COR-L47 (cell line): ENCODE results near the gene TRAF3.
"Not testable (repeated sequence)": the region's sequence is repeated elsewhere in the genome, so short reads cannot be mapped to it uniquely, and the experiment has no call there.

Experiments
- DNase-seq: peaks from one replicate; lab custom pipeline; 2025; lab: John Stamatoyannopoulos, UW

The TRAF3 gene

GRCh38 chr14:102866982-102867761, 89.9 kb downstream of the TRAF3 start:
- DNase-seq, result no peak

GRCh38 chr14:102867826-102868580, 90.8 kb downstream of the TRAF3 start:
- DNase-seq, result no peak

- no peak for DNase-seq
These were observed 91.8 kb downstream of the TRAF3 start for GRCh38 chr14:102868956-102869547.

GRCh38 chr14:102870246-102870645, 93.0 kb downstream of the TRAF3 start:
- DNase-seq, result no peak

GRCh38 chr14:102870994-102871831, 94.0 kb downstream of the TRAF3 start:
- DNase-seq, result no peak

- no peak for DNase-seq
These were observed 94.8 kb downstream of the TRAF3 start for GRCh38 chr14:102872020-102872419.

GRCh38 chr14:102873131-102873530, 95.9 kb downstream of the TRAF3 start:
- no peak for DNase-seq

GRCh38 chr14:102873546-102874061, 96.4 kb downstream of the TRAF3 start:
- DNase-seq, result no peak

GRCh38 chr14:102875652-102876051, 98.4 kb downstream of the TRAF3 start:
- DNase-seq, result no peak

- DNase-seq, result not testable (repeated sequence)
These were observed 100.3 kb downstream of the TRAF3 start for GRCh38 chr14:102877511-102877910.

GRCh38 chr14:102878174-102878969, 101.1 kb downstream of the TRAF3 start:
- DNase-seq, result no peak

- DNase-seq, result no peak
These were observed 101.8 kb downstream of the TRAF3 start for GRCh38 chr14:102878970-102879460.

- DNase-seq, result no peak
These were observed 105.1 kb downstream of the TRAF3 start for GRCh38 chr14:102882226-102882906.

- DNase-seq, result no peak
These were observed 105.9 kb downstream of the TRAF3 start for GRCh38 chr14:102883089-102883541.

- no peak for DNase-seq
These were observed 106.3 kb downstream of the TRAF3 start for GRCh38 chr14:102883554-102883953.

GRCh38 chr14:102885737-102886447, 108.6 kb downstream of the TRAF3 start:
- DNase-seq, result no peak

- no peak for DNase-seq
These were observed 111.5 kb downstream of the TRAF3 start for GRCh38 chr14:102888748-102889147.

- DNase-seq, result no peak
These were observed 112.4 kb downstream of the TRAF3 start for GRCh38 chr14:102889615-102890014.

GRCh38 chr14:102891111-102891510, 113.9 kb downstream of the TRAF3 start:
- no peak for DNase-seq
